H1 (cell line): ENCODE data around the gene CPED1. TPM values are rescaled to one million over a fixed set of nuclear protein-coding genes. Genes with fewer than 3 reads are reported as not detected.

Experiments
- CTCF ChIA-PET: fragments of 300-600 bp; sonication (Branson Sonifier 250); formaldehyde crosslinking; loops from one replicate; lab custom pipeline; 2021; ENCODE audit not compliant: partially characterized antibody; lab: Charles Lee
- POLR2A ChIA-PET: fragments of 300-600 bp; sonication (Branson Sonifier 250); formaldehyde crosslinking; loops from one replicate; lab custom pipeline; 2021; ENCODE audit warnings: inconsistent platforms; ENCODE audit not compliant: partially characterized antibody; lab: Charles Lee
- DNase-seq, 2 experiments: peaks; one replicate each; pipeline versions ENCODE4 v3.0.0 to v3.0.0-alpha.2; 2010 to 2022; ENCODE audit warnings: low spot score in 2 of 2, low read depth in 1 of 2, mixed read lengths in 1 of 2
- FAIRE-seq: peaks from 2 replicates; lab custom pipeline; 2011; peaks lifted over from hg19 to GRCh38; lab: Jason Lieb, UNC
- H2AFZ ChIP-seq: 2 replicates; pipeline ENCODE4 v1.8.1; 2012; ENCODE audit warnings: low read length, inconsistent platforms
- H2AK5ac ChIP-seq: 2 replicates; pipeline ENCODE4 v1.6.1; 2013; ENCODE audit warnings: low read depth, low read length
- H2BK120ac ChIP-seq: replicated peaks from 2 replicates; pipeline ENCODE3; 2013; ENCODE audit warnings: low read depth, low read length, inconsistent platforms
- H2BK12ac ChIP-seq: 2 replicates; pipeline ENCODE4 v1.6.1; 2013; ENCODE audit warnings: low read depth, low read length
- H2BK15ac ChIP-seq: 2 replicates; pipeline ENCODE4 v1.6.1; 2013; ENCODE audit warnings: low read length
- H2BK20ac ChIP-seq: 2 replicates; pipeline ENCODE4 v1.6.1; 2013; ENCODE audit warnings: low read length
- H2BK5ac ChIP-seq: 2 replicates; pipeline ENCODE4 v1.6.1; 2013; ENCODE audit warnings: low read depth, low read length
- H3K14ac ChIP-seq: 2 replicates; pipeline ENCODE4 v1.6.1; 2013; ENCODE audit warnings: inconsistent platforms; ENCODE audit not compliant: insufficient read length
- H3K18ac ChIP-seq: 2 replicates; pipeline ENCODE4 v1.6.1; 2013; ENCODE audit warnings: low read length; ENCODE audit errors: extremely low read depth
- H3K23ac ChIP-seq: 2 replicates; pipeline ENCODE4 v1.6.1; 2013; ENCODE audit warnings: inconsistent platforms; ENCODE audit not compliant: insufficient read length
- H3K23me2 ChIP-seq: 2 replicates; pipeline ENCODE4 v1.6.1; 2013; ENCODE audit warnings: low read depth, low read length
- H3K27ac ChIP-seq: 2 replicates; pipeline ENCODE4 v1.6.1; 2011; ENCODE audit warnings: low read depth, low read length, inconsistent platforms
- H3K27me3 ChIP-seq, 4 experiments: replicated peaks in 1 of 4; 1 replicate in 1 of 4; 2 replicates in 3 of 4; pipeline versions ENCODE4 v1.6.1 to v1.8.1; 2011 to 2013; ENCODE audit warnings: low read length in 3 of 4, mild to moderate bottlenecking in 3 of 4, inconsistent platforms in 2 of 4, mixed read lengths in 2 of 4, moderate library complexity in 1 of 4; ENCODE audit not compliant: control insufficient read depth in 3 of 4, insufficient read depth in 3 of 4; ENCODE audit errors: extremely low read depth in 1 of 4
- H3K36me3 ChIP-seq, 4 experiments: 2 replicates each; pipeline versions ENCODE4 v1.6.1 to v1.8.1; 2011 to 2013; ENCODE audit warnings: mild to moderate bottlenecking in 4 of 4, low read length in 3 of 4, moderate library complexity in 2 of 4, control low read depth in 1 of 4, inconsistent platforms in 1 of 4; ENCODE audit not compliant: insufficient read depth in 4 of 4, control insufficient read depth in 2 of 4
- H3K4ac ChIP-seq: replicated peaks from 2 replicates; pipeline ENCODE3; 2013; ENCODE audit warnings: low read length, low read depth, mixed read lengths, inconsistent platforms; ENCODE audit not compliant: insufficient read length
- H3K4me1 ChIP-seq, 4 experiments: replicated peaks in 1 of 4; 1 replicate in 1 of 4; 2 replicates in 3 of 4; pipeline versions ENCODE4 v1.6.1 to v1.8.1; 2011 to 2013; ENCODE audit warnings: low read length in 3 of 4, inconsistent platforms in 2 of 4, mixed read lengths in 1 of 4; ENCODE audit not compliant: insufficient read depth in 4 of 4, control insufficient read depth in 3 of 4
- H3K4me2 ChIP-seq, 2 experiments: 2 replicates each; pipeline versions ENCODE4 v1.6.1 to v1.8.1; 2011 to 2013; ENCODE audit warnings: low read depth in 2 of 2, low read length in 2 of 2, control low read depth in 1 of 2, inconsistent platforms in 1 of 2, mild to moderate bottlenecking in 1 of 2; ENCODE audit not compliant: insufficient read depth in 1 of 2
- H3K4me3 ChIP-seq, 4 experiments: fragments of 200-600, 300-600 bp in 1 of 4; sonication (generic), shearing (Covaris generic), sonication (Bioruptor Twin) in 1 of 4; 2 replicates each; pipeline versions ENCODE4 v1.5.1 to v1.8.1; 2011 to 2016; ENCODE audit warnings: low read length in 4 of 4, low read depth in 3 of 4, control low read depth in 2 of 4, inconsistent platforms in 2 of 4, mild to moderate bottlenecking in 2 of 4, mixed read lengths in 1 of 4, moderate library complexity in 1 of 4; ENCODE audit not compliant: insufficient read depth in 2 of 4; ENCODE audit errors: extremely low read depth in 1 of 4
- H3K56ac ChIP-seq: replicated peaks from 2 replicates; pipeline ENCODE3; 2013; ENCODE audit warnings: low read depth, mild to moderate bottlenecking, mixed read lengths, low read length, inconsistent platforms; ENCODE audit not compliant: insufficient read length
- H3K79me1 ChIP-seq: 2 replicates; pipeline ENCODE4 v1.6.1; 2013; ENCODE audit warnings: low read depth, low read length, control low read depth
- H3K79me2 ChIP-seq, 2 experiments: 2 replicates each; pipeline versions ENCODE4 v1.6.1 to v1.8.1; 2012 to 2013; ENCODE audit warnings: low read length in 2 of 2, mild to moderate bottlenecking in 2 of 2, inconsistent platforms in 1 of 2; ENCODE audit not compliant: insufficient read depth in 2 of 2, control insufficient read depth in 1 of 2
- H3K9ac ChIP-seq, 4 experiments: replicated peaks in 1 of 4; 1 replicate in 1 of 4; 2 replicates in 3 of 4; pipeline versions ENCODE4 v1.6.1 to v1.8.1; 2011 to 2013; ENCODE audit warnings: low read depth in 3 of 4, low read length in 3 of 4, control low read depth in 2 of 4, mild to moderate bottlenecking in 2 of 4, moderate library complexity in 2 of 4, inconsistent platforms in 1 of 4; ENCODE audit errors: extremely low read depth in 1 of 4
- H3K9me3 ChIP-seq, 2 experiments: 2 replicates each; pipeline versions ENCODE4 v1.6.1 to v1.8.1; 2012 to 2013; ENCODE audit warnings: mild to moderate bottlenecking in 2 of 2, moderate library complexity in 2 of 2, control low read depth in 1 of 2, inconsistent platforms in 1 of 2, low read depth in 1 of 2, low read length in 1 of 2, mixed read lengths in 1 of 2; ENCODE audit not compliant: insufficient read depth in 2 of 2
- H4K20me1 ChIP-seq, 2 experiments: replicated peaks in 1 of 2; 2 replicates each; pipeline versions ENCODE3 to v1.8.1; 2011 to 2013; ENCODE audit warnings: inconsistent platforms in 2 of 2, low read length in 2 of 2, mild to moderate bottlenecking in 1 of 2; ENCODE audit not compliant: insufficient read depth in 2 of 2, control insufficient read depth in 1 of 2
- H4K5ac ChIP-seq: 2 replicates; pipeline ENCODE4 v1.6.1; 2013; ENCODE audit warnings: low read length, low read depth, mixed read lengths, inconsistent platforms; ENCODE audit not compliant: insufficient read length
- H4K8ac ChIP-seq: 2 replicates; pipeline ENCODE4 v1.8.0; 2013; ENCODE audit warnings: mild to moderate bottlenecking, moderate library complexity, low read length, inconsistent platforms; ENCODE audit not compliant: insufficient read depth; ENCODE audit errors: extremely low read depth
- H4K91ac ChIP-seq: replicated peaks from 2 replicates; pipeline ENCODE3; 2013; ENCODE audit warnings: low read length, mixed read lengths, inconsistent platforms; ENCODE audit not compliant: insufficient read length
- CTBP2 ChIP-seq: IDR thresholded peaks from 2 replicates; pipeline ENCODE4 v1.7.0; 2011; ENCODE audit warnings: borderline replicate concordance, mild to moderate bottlenecking, moderate library complexity, mixed read lengths, low read length; ENCODE audit not compliant: insufficient read depth, insufficient read length
- EP300 ChIP-seq, 2 experiments: IDR thresholded peaks; 1 replicate in 1 of 2; 2 replicates in 1 of 2; pipeline ENCODE4 v1.6.1; 2011 to 2012; ENCODE audit warnings: low read depth in 2 of 2, low read length in 2 of 2, mild to moderate bottlenecking in 2 of 2, borderline replicate concordance in 1 of 2, inconsistent platforms in 1 of 2, moderate library complexity in 1 of 2
- KDM4A ChIP-seq: IDR thresholded peaks from one replicate; pipeline ENCODE4 v1.7.1; 2012; ENCODE audit warnings: low read depth, mild to moderate bottlenecking, moderate library complexity, low read length, inconsistent platforms; ENCODE audit not compliant: severe bottlenecking
- POLR2A ChIP-seq, 2 experiments: IDR thresholded peaks; 1 replicate in 1 of 2; 2 replicates in 1 of 2; pipeline ENCODE4 v1.6.1; 2011; ENCODE audit warnings: low read depth in 2 of 2, low read length in 2 of 2, mild to moderate bottlenecking in 2 of 2; ENCODE audit errors: control extremely low read depth in 1 of 2
- POLR2AphosphoS5 ChIP-seq: IDR thresholded peaks from 2 replicates; pipeline ENCODE4 v1.6.1; 2011; ENCODE audit warnings: low read depth, low read length
- RBBP5 ChIP-seq: IDR thresholded peaks from 2 replicates; pipeline ENCODE4 v1.7.1; 2012; ENCODE audit warnings: low read depth, mild to moderate bottlenecking, inconsistent platforms, low read length, moderate library complexity, borderline replicate concordance
- RFX5 ChIP-seq: IDR thresholded peaks from 2 replicates; pipeline ENCODE4 v1.6.1; 2011; ENCODE audit warnings: low read depth, low read length, improper control_type of control experiment, borderline replicate concordance
- RXRA ChIP-seq: IDR thresholded peaks from 2 replicates; pipeline ENCODE4 v1.6.1; 2011; ENCODE audit warnings: low read depth, mild to moderate bottlenecking, low read length, moderate library complexity; ENCODE audit not compliant: insufficient read depth
- SP1 ChIP-seq: IDR thresholded peaks from 2 replicates; pipeline ENCODE4 v1.6.1; 2011; ENCODE audit warnings: low read depth, low read length
- TAF1 ChIP-seq: IDR thresholded peaks from 2 replicates; pipeline ENCODE4 v1.6.1; 2011; ENCODE audit warnings: mild to moderate bottlenecking, low read depth, low read length
- WGBS, 2 experiments: shearing (Covaris generic) in 1 of 2; methylation state at CpG; one replicate each; pipeline versions ENCODE4 v1.1.6 to v1.1.7; 2013 to 2015; ENCODE audit warnings: low lambda C conversion rate in 2 of 2, mixed read lengths in 2 of 2, inconsistent platforms in 1 of 2, low coverage in 1 of 2, missing lambda C conversion rate in 1 of 2; ENCODE audit not compliant: insufficient replicate concordance in 2 of 2, insufficient coverage in 1 of 2, insufficient read length in 1 of 2; ENCODE audit errors: extremely low coverage in 1 of 2, missing lambda C conversion rate in 1 of 2; 5-methylcytosine and 5-hydroxymethylcytosine counted together
- polyA plus RNA-seq, 7 experiments: library from polyadenylated mRNA; depleted of rRNA in 3 of 7; stranded (reverse) in 5 of 7; unstranded in 2 of 7; fragments of >200 nt in 5 of 7; fragments of 200-250 nt in 2 of 7; gene quantifications; 1 replicate in 5 of 7; 2 replicates in 1 of 7; 4 replicates in 1 of 7; pipeline versions ENCODE4 v1.2.1 to v1.2.3, GENCODE V29; 2011 to 2013; ENCODE audit warnings: missing spikeins in 2 of 7, mixed read lengths in 2 of 7
- total RNA-seq: library from RNA; stranded (reverse); fragmentation: NEBNext Ultra II Directional; extraction: Animal tissue kit (Norgen Biotek cat#: 25700); gene quantifications from 2 replicates; pipeline ENCODE4 v1.2.1, GENCODE V29; 2021

Gene CPED1
- total and polyA plus RNA-seq, 2 of the 8 experiments (the other 6 are each of a cell fraction or from before 2014, with no cell fraction given): 0.08 to 0.39 TPM

DNA sequence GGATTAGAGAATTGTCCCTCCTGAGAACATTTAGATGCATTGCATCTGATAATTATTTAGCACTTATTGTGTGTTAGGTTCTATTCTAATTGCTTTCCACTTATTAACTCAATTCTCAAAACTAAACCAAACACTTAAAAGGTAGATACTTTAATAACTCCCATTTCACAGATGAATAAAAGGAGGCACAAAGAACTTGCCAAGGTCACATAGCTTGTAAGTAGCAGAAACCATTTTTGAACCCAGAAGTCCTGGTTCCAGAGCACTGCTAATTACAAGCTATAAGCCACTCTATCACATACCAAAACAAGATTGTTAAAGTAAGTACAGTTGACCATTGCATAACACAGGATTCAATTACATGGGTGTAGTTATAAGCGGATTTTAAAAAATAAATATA lies 164.9 kb downstream of the CPED1 start:
- H3K4me2 ChIP-seq: no peak overlapping the region
- no peak overlapping the region for H2BK5ac ChIP-seq
- H3K4ac ChIP-seq: no peak overlapping the region
- no peaks in the 10 kb centered on the region for H3K27me3 ChIP-seq
- H3K4me3 ChIP-seq: no peak overlapping the region
- DNase-seq (no peak), FAIRE-seq (no peak)
- H4K8ac ChIP-seq: no peak overlapping the region
- H2BK12ac ChIP-seq: no peak overlapping the region
- no peaks in the 10 kb centered on the region for H3K79me2 ChIP-seq
- H4K91ac ChIP-seq: no peak overlapping the region
- TF ChIP-seq TAF1: no peak
- no peak for TF ChIP-seq POLR2A (IDR thresholded peaks at IDR 0.05; ENCODE audit: control extremely low read depth in 1 of 2, low read depth in 2 of 2, low read length in 2 of 2)
- no peak for TF ChIP-seq CTBP2
- no peak for TF ChIP-seq POLR2AphosphoS5
- no peak for TF ChIP-seq RBBP5
- no peak for TF ChIP-seq RFX5
- no peak for TF ChIP-seq KDM4A
- no peak for TF ChIP-seq EP300 (IDR thresholded peaks at IDR 0.05; ENCODE audit: borderline replicate concordance in 1 of 2, low read depth in 2 of 2, low read length in 2 of 2)
- no peak for TF ChIP-seq RXRA
- TF ChIP-seq SP1: no peak
- H2AFZ ChIP-seq: no peak overlapping the region
- no peak overlapping the region for H2AK5ac ChIP-seq
- no peaks in the 10 kb centered on the region for H3K23me2 ChIP-seq
- 81% methylated on average over 1 of the region's 1 CpG; no CpG with 5 or more reads in 1 of the 2 experiments for WGBS, 2 experiments
- no peak overlapping the region for H3K9ac ChIP-seq
- no peak overlapping the region for H3K27ac ChIP-seq
- no peak overlapping the region for H3K14ac ChIP-seq
- no peak overlapping the region for H3K23ac ChIP-seq
- H2BK120ac ChIP-seq: no peak overlapping the region
- H3K36me3 ChIP-seq: no peaks in the 10 kb centered on the region
- H3K9me3 ChIP-seq: no peaks in the 10 kb centered on the region
- H4K20me1 ChIP-seq: no peaks in the 10 kb centered on the region
- POLR2A ChIA-PET: no interaction called here
- no peaks in the 10 kb centered on the region for H3K4me1 ChIP-seq
- H2BK20ac ChIP-seq: no peak overlapping the region
- no peak overlapping the region for H3K18ac ChIP-seq
- CTCF ChIA-PET: interaction anchor here (0.7 kb wide), 1 partner anchor 629 kb away, joined by 3 read pairs; no protein-coding TSS in a partner anchor
- no peak overlapping the region for H2BK15ac ChIP-seq
- no peak overlapping the region for H3K56ac ChIP-seq
- H4K5ac ChIP-seq: no peak overlapping the region
- H3K79me1 ChIP-seq: no peaks in the 10 kb centered on the region
